H9 (cell line): Measurements from ENCODE around the gene RGS2. TPM values are rescaled to one million over a fixed set of nuclear protein-coding genes. Genes with fewer than 3 reads are reported as not detected.

Experiments
- DNase-seq: peaks from one replicate; pipeline ENCODE4 v3.0.0-alpha.2; 2017
- H2AFZ ChIP-seq: one replicate; pipeline ENCODE4 v1.6.1; 2013; ENCODE audit warnings: mild to moderate bottlenecking, low read length, control low read depth, moderate library complexity
- H2AK5ac ChIP-seq: 2 replicates; pipeline ENCODE4 v1.6.1; 2013; ENCODE audit warnings: low read length, control low read depth, mixed read lengths; ENCODE audit not compliant: insufficient read length
- H2BK120ac ChIP-seq: one replicate; pipeline ENCODE4 v1.6.1; 2013; ENCODE audit warnings: low read depth, mild to moderate bottlenecking, low read length, control low read depth, inconsistent platforms; ENCODE audit not compliant: poor library complexity, severe bottlenecking
- H2BK12ac ChIP-seq: 2 replicates; pipeline ENCODE4 v1.6.1; 2013; ENCODE audit warnings: low read length, control low read depth, mixed read lengths, low read depth; ENCODE audit not compliant: insufficient read length
- H2BK15ac ChIP-seq: 2 replicates; pipeline ENCODE4 v1.6.1; 2013; ENCODE audit warnings: low read depth, low read length, control low read depth
- H2BK20ac ChIP-seq: one replicate; pipeline ENCODE4 v1.6.1; 2013; ENCODE audit warnings: low read depth, mild to moderate bottlenecking, low read length, control low read depth, inconsistent platforms; ENCODE audit not compliant: poor library complexity, severe bottlenecking
- H2BK5ac ChIP-seq: 2 replicates; pipeline ENCODE4 v1.6.1; 2013; ENCODE audit warnings: low read length, control low read depth, mixed read lengths; ENCODE audit not compliant: insufficient read length
- H3K14ac ChIP-seq: 2 replicates; pipeline ENCODE4 v1.6.1; 2013; ENCODE audit warnings: low read length, control low read depth; ENCODE audit not compliant: insufficient read depth
- H3K18ac ChIP-seq: 2 replicates; pipeline ENCODE4 v1.6.1; 2013; ENCODE audit warnings: low read depth, mild to moderate bottlenecking, mixed read lengths, low read length, control low read depth; ENCODE audit not compliant: insufficient read length
- H3K23ac ChIP-seq: 2 replicates; pipeline ENCODE4 v1.6.1; 2013; ENCODE audit warnings: low read length, control low read depth, mixed read lengths, low read depth; ENCODE audit not compliant: insufficient read length
- H3K23me2 ChIP-seq: 2 replicates; pipeline ENCODE4 v1.6.1; 2013; ENCODE audit warnings: low read depth, mild to moderate bottlenecking, mixed read lengths, low read length, control low read depth; ENCODE audit not compliant: insufficient read length, poor library complexity, severe bottlenecking
- H3K27ac ChIP-seq: 2 replicates; pipeline ENCODE4 v1.5.1; 2013; ENCODE audit warnings: low read length, control low read depth, mixed read lengths, low read depth; ENCODE audit not compliant: insufficient read length
- H3K27me3 ChIP-seq: 2 replicates; pipeline ENCODE4 v1.6.1; 2013; ENCODE audit warnings: low read length, control low read depth, inconsistent platforms; ENCODE audit not compliant: insufficient read depth
- H3K4ac ChIP-seq: 2 replicates; pipeline ENCODE4 v1.6.1; 2013; ENCODE audit warnings: low read depth, mild to moderate bottlenecking, control low read depth, inconsistent platforms, low read length, moderate library complexity
- H3K4me1 ChIP-seq: 2 replicates; pipeline ENCODE4 v1.6.1; 2013; ENCODE audit warnings: low read length, control low read depth, inconsistent platforms; ENCODE audit not compliant: insufficient read depth
- H3K4me2 ChIP-seq: 2 replicates; pipeline ENCODE4 v1.6.1; 2013; ENCODE audit warnings: low read length, control low read depth, mixed read lengths; ENCODE audit not compliant: insufficient read length, insufficient read depth
- H3K56ac ChIP-seq: 2 replicates; pipeline ENCODE4 v1.6.1; 2013; ENCODE audit warnings: low read depth, mild to moderate bottlenecking, mixed read lengths, low read length, control low read depth; ENCODE audit not compliant: insufficient read length
- H3K79me1 ChIP-seq: 2 replicates; pipeline ENCODE4 v1.6.1; 2013; ENCODE audit warnings: low read depth, mild to moderate bottlenecking, moderate library complexity, low read length, control low read depth, inconsistent platforms; ENCODE audit not compliant: insufficient read depth, poor library complexity, severe bottlenecking
- H3K79me2 ChIP-seq: 2 replicates; pipeline ENCODE4 v1.6.1; 2013; ENCODE audit warnings: low read length, control low read depth, inconsistent platforms; ENCODE audit not compliant: insufficient read depth
- H3K9ac ChIP-seq: 2 replicates; pipeline ENCODE4 v1.6.1; 2013; ENCODE audit warnings: low read length, control low read depth, mixed read lengths; ENCODE audit not compliant: insufficient read length; ENCODE audit errors: extremely low read depth
- H3K9me3 ChIP-seq: one replicate; pipeline ENCODE4 v1.6.1; 2013; ENCODE audit warnings: low read depth, low read length, inconsistent platforms; ENCODE audit not compliant: control insufficient read depth
- H3T11ph ChIP-seq: one replicate; pipeline ENCODE4 v1.6.1; 2013; ENCODE audit warnings: mild to moderate bottlenecking, low read length, control low read depth, inconsistent platforms
- H4K20me1 ChIP-seq: one replicate; pipeline ENCODE4 v1.6.1; 2013; ENCODE audit not compliant: control insufficient read depth, insufficient read length, insufficient read depth
- H4K5ac ChIP-seq: 2 replicates; pipeline ENCODE4 v1.6.1; 2013; ENCODE audit warnings: low read depth, mild to moderate bottlenecking, mixed read lengths, low read length, control low read depth; ENCODE audit not compliant: insufficient read length
- H4K8ac ChIP-seq: replicated peaks from 2 replicates; pipeline ENCODE4 v1.6.1; 2013; ENCODE audit warnings: low read length, control low read depth, mixed read lengths, low read depth; ENCODE audit not compliant: insufficient read length
- H4K91ac ChIP-seq: 2 replicates; pipeline ENCODE4 v1.6.1; 2013; ENCODE audit warnings: low read depth, mild to moderate bottlenecking, moderate library complexity, mixed read lengths, low read length, control low read depth; ENCODE audit not compliant: insufficient read length
- H3K27ac Mint-ChIP-seq, 3 experiments: 2 replicates in 2 of 3; 3 replicates in 1 of 3; pipeline ENCODE4 v1.8.0; 2020 to 2021; ENCODE audit warnings: mixed read lengths in 3 of 3, mild to moderate bottlenecking in 1 of 3, moderate library complexity in 1 of 3
- H3K27me3 Mint-ChIP-seq: 2 replicates; pipeline ENCODE4 v1.8.0; 2021; ENCODE audit warnings: low read depth, mild to moderate bottlenecking, moderate library complexity, mixed read lengths
- H3K36me3 Mint-ChIP-seq, 3 experiments: 2 replicates in 2 of 3; 3 replicates in 1 of 3; pipeline ENCODE4 v1.8.0; 2020 to 2021; ENCODE audit warnings: low read depth in 3 of 3, mixed read lengths in 3 of 3; ENCODE audit not compliant: insufficient read depth in 1 of 3
- H3K4me1 Mint-ChIP-seq, 2 experiments: 2 replicates each; pipeline ENCODE4 v1.8.0; 2020; ENCODE audit warnings: mixed read lengths in 2 of 2
- H3K4me3 Mint-ChIP-seq, 2 experiments: 2 replicates in 1 of 2; 3 replicates in 1 of 2; pipeline ENCODE4 v1.8.0; 2020 to 2021; ENCODE audit warnings: mild to moderate bottlenecking in 2 of 2, mixed read lengths in 2 of 2, moderate library complexity in 1 of 2
- H3K9me3 Mint-ChIP-seq, 2 experiments: 2 replicates in 1 of 2; 3 replicates in 1 of 2; pipeline ENCODE4 v1.8.0; 2020; ENCODE audit warnings: mild to moderate bottlenecking in 2 of 2, mixed read lengths in 2 of 2, moderate library complexity in 1 of 2
- CTCF ChIP-seq: fragments of 200-600 bp; sonication (generic); conservative IDR thresholded peaks from 3 replicates; pipeline ENCODE4 v1.8.0; 2021; ENCODE audit warnings: antibody characterized with exemption, mild to moderate bottlenecking
- total RNA-seq: library from RNA; stranded (reverse); gene quantifications from 2 replicates; pipeline ENCODE4 v1.2.1, GENCODE V29; 2021

RGS2 gene
- total RNA-seq, 1 experiment from 2014 or later: 13.9 TPM

GRCh38 chr1:192768463-192768862, 40.4 kb upstream of the RGS2 start:
- Histone ChIP-seq H4K91ac (no peak overlapping the region), H2AFZ (no peak overlapping the region), H4K20me1 (no peaks in the 10 kb centered on the region), H4K5ac (no peak overlapping the region), H3K79me1 (no peaks in the 10 kb centered on the region), H2BK12ac (no peak overlapping the region), H3K9ac (no peak overlapping the region), H3T11ph (no peak overlapping the region), H3K23ac (no peak overlapping the region), H2BK120ac (no peak overlapping the region), H2BK15ac (no peak overlapping the region), H3K4ac (no peak overlapping the region), H2BK5ac (no peak overlapping the region), H2AK5ac (no peak overlapping the region), H3K9me3 (no peaks in the 10 kb centered on the region), H3K14ac (no peak overlapping the region), H3K4me2 (no peak overlapping the region), H3K23me2 (no peaks in the 10 kb centered on the region), H4K8ac (no peak overlapping the region), H3K18ac (no peak overlapping the region), H2BK20ac (no peak overlapping the region), H3K56ac (no peak overlapping the region), H3K4me1 (no peaks in the 10 kb centered on the region), H3K79me2 (no peaks in the 10 kb centered on the region), H3K27ac (no peak overlapping the region), H3K27me3 (no peaks in the 10 kb centered on the region)
- Mint-ChIP-seq H3K36me3 (no peaks in the 10 kb centered on the region), H3K4me1 (peaks cover 4 to 8% of the 10 kb centered on the region in 2 experiments), H3K27me3 (no peaks in the 10 kb centered on the region), H3K4me3 (no peak overlapping the region), H3K27ac (no peak overlapping the region), H3K9me3 (no peaks in the 10 kb centered on the region)
- TF ChIP-seq CTCF: no peak
- DNase-seq: no peak
